DND-41 (cell line): ENCODE results near the gene SLBP.

Experiments
- ATAC-seq: fragments of 200-7000 bp; cut with Tn5 transposase; 3 replicates; pipeline ENCODE4 v1.9.1; 2021; ENCODE audit warnings: low read depth; ENCODE audit not compliant: insufficient read depth
- DNase-seq: peaks from one replicate; pipeline ENCODE4 v3.0.0-alpha.2; 2020
- H2AFZ ChIP-seq: 2 replicates; pipeline ENCODE4 v1.6.0; 2012; ENCODE audit warnings: low read depth, low read length
- H3K27ac ChIP-seq: 2 replicates; pipeline ENCODE4 v1.5.1; 2012; ENCODE audit warnings: low read length, inconsistent platforms
- H3K27me3 ChIP-seq: fragments of 200-600 bp; sonication (generic); 2 replicates; pipeline ENCODE4 v1.6.0; 2012; ENCODE audit warnings: low read length, mild to moderate bottlenecking, inconsistent platforms; ENCODE audit not compliant: insufficient read depth, poor library complexity
- H3K36me3 ChIP-seq: 2 replicates; pipeline ENCODE4 v1.5.1; 2012; ENCODE audit warnings: low read length, inconsistent platforms; ENCODE audit not compliant: insufficient read depth
- H3K4me1 ChIP-seq: 2 replicates; pipeline ENCODE4 v1.5.1; 2012; ENCODE audit warnings: mild to moderate bottlenecking, low read length; ENCODE audit not compliant: insufficient read depth
- H3K4me2 ChIP-seq: 2 replicates; pipeline ENCODE4 v1.6.0; 2012; ENCODE audit warnings: mild to moderate bottlenecking, moderate library complexity, low read length, inconsistent platforms; ENCODE audit not compliant: insufficient read depth
- H3K4me3 ChIP-seq, 2 experiments: fragments of 200-600 bp in 1 of 2; shearing (Covaris generic) in 1 of 2; 2 replicates each; pipeline ENCODE4 v1.5.1; 2012 to 2016; ENCODE audit warnings: inconsistent platforms in 2 of 2, low read length in 2 of 2, mild to moderate bottlenecking in 2 of 2, low read depth in 1 of 2, moderate library complexity in 1 of 2
- H3K79me2 ChIP-seq: 2 replicates; pipeline ENCODE4 v1.6.0; 2012; ENCODE audit warnings: low read length, inconsistent platforms; ENCODE audit not compliant: insufficient read depth
- H3K9ac ChIP-seq: 2 replicates; pipeline ENCODE4 v1.6.0; 2012; ENCODE audit warnings: low read depth, mild to moderate bottlenecking, inconsistent platforms, low read length, moderate library complexity
- H3K9me3 ChIP-seq: 2 replicates; pipeline ENCODE4 v1.5.1; 2012; ENCODE audit warnings: low read length, moderate library complexity, mild to moderate bottlenecking, inconsistent platforms; ENCODE audit not compliant: insufficient read depth, severe bottlenecking
- H4K20me1 ChIP-seq: 2 replicates; pipeline ENCODE4 v1.6.0; 2012; ENCODE audit warnings: low read length; ENCODE audit not compliant: insufficient read depth
- EZH2 ChIP-seq: IDR thresholded peaks from 3 replicates; pipeline ENCODE4 v1.6.1; 2012; ENCODE audit warnings: borderline replicate concordance, low read depth, mild to moderate bottlenecking, moderate library complexity, low read length, inconsistent platforms; ENCODE audit not compliant: severe bottlenecking
- TF ChIP-seq, protein P1 (sequence below): IDR thresholded peaks from 2 replicates; pipeline ENCODE4 v1.5.1; 2012; ENCODE audit warnings: borderline replicate concordance, low read length, moderate library complexity, mild to moderate bottlenecking; ENCODE audit not compliant: poor library complexity, severe bottlenecking; ENCODE audit errors: extremely low read depth

SLBP gene

GRCh38 chr4:1746919-1747602 lies 34.9 kb upstream of the SLBP start:
- Histone ChIP-seq H3K4me1 (peaks cover 6% of the 10 kb centered on the region), H3K27me3 (no peaks in the 10 kb centered on the region), H3K4me2 (no peak overlapping the region), H3K27ac (no peak overlapping the region), H3K9me3 (no peaks in the 10 kb centered on the region), H3K9ac (no peak overlapping the region), H3K36me3 (peaks cover 30% of the 10 kb centered on the region), H2AFZ (no peak overlapping the region), H4K20me1 (peaks cover 32% of the 10 kb centered on the region), H3K4me3 (no peak overlapping the region), H3K79me2 (no peaks in the 10 kb centered on the region; the same call in 1 of the 2 replicates)
- TF ChIP-seq, protein P1, sequence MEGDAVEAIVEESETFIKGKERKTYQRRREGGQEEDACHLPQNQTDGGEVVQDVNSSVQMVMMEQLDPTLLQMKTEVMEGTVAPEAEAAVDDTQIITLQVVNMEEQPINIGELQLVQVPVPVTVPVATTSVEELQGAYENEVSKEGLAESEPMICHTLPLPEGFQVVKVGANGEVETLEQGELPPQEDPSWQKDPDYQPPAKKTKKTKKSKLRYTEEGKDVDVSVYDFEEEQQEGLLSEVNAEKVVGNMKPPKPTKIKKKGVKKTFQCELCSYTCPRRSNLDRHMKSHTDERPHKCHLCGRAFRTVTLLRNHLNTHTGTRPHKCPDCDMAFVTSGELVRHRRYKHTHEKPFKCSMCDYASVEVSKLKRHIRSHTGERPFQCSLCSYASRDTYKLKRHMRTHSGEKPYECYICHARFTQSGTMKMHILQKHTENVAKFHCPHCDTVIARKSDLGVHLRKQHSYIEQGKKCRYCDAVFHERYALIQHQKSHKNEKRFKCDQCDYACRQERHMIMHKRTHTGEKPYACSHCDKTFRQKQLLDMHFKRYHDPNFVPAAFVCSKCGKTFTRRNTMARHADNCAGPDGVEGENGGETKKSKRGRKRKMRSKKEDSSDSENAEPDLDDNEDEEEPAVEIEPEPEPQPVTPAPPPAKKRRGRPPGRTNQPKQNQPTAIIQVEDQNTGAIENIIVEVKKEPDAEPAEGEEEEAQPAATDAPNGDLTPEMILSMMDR = no peak
- TF ChIP-seq EZH2 = no peak
- DNase-seq (no peak), ATAC-seq (no peak)

GRCh38 chr4:1746265-1746691 lies 34.2 kb upstream of the SLBP start:
- ATAC-seq = peak; percentile 38
- Histone ChIP-seq H3K9me3 (no peaks in the 10 kb centered on the region), H2AFZ (no peak overlapping the region), H3K27me3 (no peaks in the 10 kb centered on the region), H3K79me2 (no peaks in the 10 kb centered on the region; the same call in 1 of the 2 replicates), H3K27ac (no peak overlapping the region), H3K9ac (no peak overlapping the region), H3K4me1 (peaks cover 6% of the 10 kb centered on the region), H3K4me2 (no peak overlapping the region), H3K36me3 (peaks cover 38% of the 10 kb centered on the region), H3K4me3 (no peak overlapping the region), H4K20me1 (peaks cover 40% of the 10 kb centered on the region)
- TF ChIP-seq, protein P1 = peak; percentile 57
- no peak for TF ChIP-seq EZH2
- DNase-seq = peak; percentile 67

DNA sequence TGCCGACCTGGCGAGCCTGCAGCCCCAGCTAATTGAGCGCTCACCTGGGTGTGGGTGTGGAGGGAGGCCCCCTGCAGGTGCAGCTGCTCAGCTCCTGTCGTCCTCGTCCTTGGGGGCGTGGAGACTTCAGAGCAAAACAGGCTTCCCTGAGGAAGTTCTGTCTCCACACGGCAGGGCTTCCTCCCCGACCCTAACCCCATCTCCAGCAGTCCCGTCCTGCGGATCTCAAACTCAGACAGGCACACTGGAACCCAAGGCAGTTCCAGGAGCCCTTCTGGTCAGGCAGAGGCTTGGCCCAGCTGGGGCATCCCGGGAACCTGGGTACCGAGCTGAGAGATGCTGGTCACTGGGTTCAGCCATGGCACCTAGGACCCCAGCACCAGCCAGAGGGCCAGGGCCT lies 33.6 kb upstream of the SLBP start:
- DNase-seq = no peak
- no peaks in the 10 kb centered on the region for H3K27me3 ChIP-seq
- H3K79me2 ChIP-seq = no peaks in the 10 kb centered on the region; the same call in 1 of the 2 replicates
- no peaks in the 10 kb centered on the region for H3K9me3 ChIP-seq
- H3K9ac ChIP-seq = no peak overlapping the region
- no peak for TF ChIP-seq EZH2
- TF ChIP-seq, protein P1 = no peak
- no peak overlapping the region for H3K27ac ChIP-seq
- H3K36me3 ChIP-seq = peaks cover 44% of the 10 kb centered on the region
- no peak overlapping the region for H2AFZ ChIP-seq
- peaks cover 45% of the 10 kb centered on the region for H4K20me1 ChIP-seq
- ATAC-seq = no peak
- no peak overlapping the region for H3K4me3 ChIP-seq
- peaks cover 6% of the 10 kb centered on the region for H3K4me1 ChIP-seq
- no peak overlapping the region for H3K4me2 ChIP-seq
